Measurements from ENCODE around the gene TMPRSS9.
A peak's percentile ranks its signal among the peaks of the same experiment; 100 is the strongest.

DNA sequence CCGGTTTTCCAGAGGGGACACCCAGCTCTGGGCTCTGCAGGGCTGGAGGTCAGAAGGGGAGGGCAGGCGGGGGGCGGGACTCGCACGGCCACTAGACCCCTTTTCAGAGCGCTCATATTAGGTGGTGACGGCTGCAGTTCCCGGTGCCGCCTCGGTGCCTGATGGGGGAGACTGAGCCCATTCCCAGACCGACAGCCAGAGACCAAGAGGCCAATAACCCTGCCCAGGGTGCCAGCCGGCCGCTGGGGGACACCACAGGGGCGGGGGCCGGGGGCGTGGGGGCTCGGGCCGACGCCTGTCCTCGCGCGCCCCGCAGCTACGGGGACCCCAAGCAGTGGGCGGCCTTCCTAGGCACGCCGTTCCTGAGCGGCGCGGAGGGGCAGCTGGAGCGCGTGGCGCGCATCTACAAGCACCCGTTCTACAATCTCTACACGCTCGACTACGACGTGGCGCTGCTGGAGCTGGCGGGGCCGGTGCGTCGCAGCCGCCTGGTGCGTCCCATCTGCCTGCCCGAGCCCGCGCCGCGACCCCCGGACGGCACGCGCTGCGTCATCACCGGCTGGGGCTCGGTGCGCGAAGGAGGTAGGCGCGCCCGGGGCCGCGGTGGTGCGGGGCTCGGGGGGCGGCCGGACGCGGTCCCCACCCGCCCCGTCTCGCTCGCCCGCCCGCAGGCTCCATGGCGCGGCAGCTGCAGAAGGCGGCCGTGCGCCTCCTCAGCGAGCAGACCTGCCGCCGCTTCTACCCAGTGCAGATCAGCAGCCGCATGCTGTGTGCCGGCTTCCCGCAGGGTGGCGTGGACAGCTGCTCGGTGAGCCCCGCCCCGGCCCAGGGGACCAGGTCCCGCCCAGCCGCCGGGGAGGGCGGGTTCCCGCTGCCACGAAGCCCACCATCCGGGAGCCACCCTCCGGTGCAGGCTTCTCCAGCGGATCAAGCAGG lies 64.9 kb downstream of the TMPRSS9 start:
- TF ChIP-seq, protein P1, sequence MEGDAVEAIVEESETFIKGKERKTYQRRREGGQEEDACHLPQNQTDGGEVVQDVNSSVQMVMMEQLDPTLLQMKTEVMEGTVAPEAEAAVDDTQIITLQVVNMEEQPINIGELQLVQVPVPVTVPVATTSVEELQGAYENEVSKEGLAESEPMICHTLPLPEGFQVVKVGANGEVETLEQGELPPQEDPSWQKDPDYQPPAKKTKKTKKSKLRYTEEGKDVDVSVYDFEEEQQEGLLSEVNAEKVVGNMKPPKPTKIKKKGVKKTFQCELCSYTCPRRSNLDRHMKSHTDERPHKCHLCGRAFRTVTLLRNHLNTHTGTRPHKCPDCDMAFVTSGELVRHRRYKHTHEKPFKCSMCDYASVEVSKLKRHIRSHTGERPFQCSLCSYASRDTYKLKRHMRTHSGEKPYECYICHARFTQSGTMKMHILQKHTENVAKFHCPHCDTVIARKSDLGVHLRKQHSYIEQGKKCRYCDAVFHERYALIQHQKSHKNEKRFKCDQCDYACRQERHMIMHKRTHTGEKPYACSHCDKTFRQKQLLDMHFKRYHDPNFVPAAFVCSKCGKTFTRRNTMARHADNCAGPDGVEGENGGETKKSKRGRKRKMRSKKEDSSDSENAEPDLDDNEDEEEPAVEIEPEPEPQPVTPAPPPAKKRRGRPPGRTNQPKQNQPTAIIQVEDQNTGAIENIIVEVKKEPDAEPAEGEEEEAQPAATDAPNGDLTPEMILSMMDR (IDR thresholded peaks at IDR 0.05), result peak in 1 of 7 experiments; percentile 13
- TF ChIP-seq POLR2A (IDR thresholded peaks at IDR 0.05), result no peak
